ENCODE measurements around the gene LDHAL6B. TPM values are rescaled to one million over a fixed set of nuclear protein-coding genes. Genes with fewer than 3 reads are reported as not detected.

Gene LDHAL6B
- total RNA-seq, 1 experiment from 2014 or later: not detected

- POLR2A ChIA-PET: interaction anchor here (0.6 to 0.7 kb wide), 3 partner anchors 98 to 196 kb away, joined by 3 to 4 read pairs (median 4); no protein-coding TSS in a partner anchor
Observed at GRCh38 chr15:59170295-59171066, 36.2 kb upstream of the LDHAL6B start.

GRCh38 chr15:59171067-59171397, 35.6 kb upstream of the LDHAL6B start:
- ChIA-PET POLR2A (no interaction called here), CTCF (interaction anchor here (1.6 to 2.2 kb wide), 4 partner anchors 76 to 358 kb away, joined by 5 to 15 read pairs (median 10); no protein-coding TSS in a partner anchor)
- DNase-seq (ENCODE audit: low spot score) (no peak), ATAC-seq (no peak)
- Mint-ChIP-seq H3K4me1 (peaks cover 17% of the 10 kb centered on the region), H3K9me3 (peaks cover 3% of the 10 kb centered on the region; the same call in 1 of the 2 replicates), H3K4me3 (no peak overlapping the region), H3K27me3 (ENCODE audit: low read depth) (no peaks in the 10 kb centered on the region), H3K36me3 (peaks cover 28% of the 10 kb centered on the region), H3K27ac (no peak overlapping the region)
- TF ChIP-seq CTCF (IDR thresholded peaks at IDR 0.05) (no peak), ZNF423 (CRISPR knock-in tag; IDR thresholded peaks at IDR 0.05) (no peak), RORB (CRISPR knock-in tag; IDR thresholded peaks at IDR 0.05) (no peak), MLX (CRISPR knock-in tag; IDR thresholded peaks at IDR 0.05) (no peak)

More at GRCh38 chr15:59170295-59171066, 36.2 kb upstream of the LDHAL6B start:
- H3K36me3 Mint-ChIP-seq: peaks cover 28% of the 10 kb centered on the region
- CTCF ChIA-PET: interaction anchor here (0.7 to 2.2 kb wide), 11 partner anchors 21 to 362 kb away, joined by 3 to 15 read pairs (median 3); partner anchors contain the start of gene MYO1E
- no peak overlapping the region for H3K4me3 Mint-ChIP-seq
- H3K4me1 Mint-ChIP-seq: peaks cover 20% of the 10 kb centered on the region
- no peak for TF ChIP-seq IRF1 (CRISPR knock-in tag; IDR thresholded peaks at IDR 0.05)
- TF ChIP-seq MXD4 (CRISPR knock-in tag; IDR thresholded peaks at IDR 0.05; ENCODE audit: borderline replicate concordance): no peak
- TF ChIP-seq ZNF425 (CRISPR knock-in tag; conservative IDR thresholded peaks at IDR 0.05): no peak
- TF ChIP-seq ZNF671 (CRISPR knock-in tag; IDR thresholded peaks at IDR 0.05): no peak
- TF ChIP-seq GABPB1 (CRISPR knock-in tag; IDR thresholded peaks at IDR 0.05): no peak
- TF ChIP-seq E2F5 (CRISPR knock-in tag; IDR thresholded peaks at IDR 0.05): no peak
- no peak for TF ChIP-seq ZNF512 (CRISPR knock-in tag; IDR thresholded peaks at IDR 0.05; ENCODE audit: borderline replicate concordance)
- ATAC-seq (peak; percentile 53), DNase-seq (ENCODE audit: low spot score) (peak; percentile 22)
- peaks cover 3% of the 10 kb centered on the region; the same call in 1 of the 2 replicates for H3K9me3 Mint-ChIP-seq
- peak overlapping the region; percentile 45; the same call in 1 of the 2 replicates for H3K27ac Mint-ChIP-seq
- no peaks in the 10 kb centered on the region for H3K27me3 Mint-ChIP-seq (ENCODE audit: low read depth)

- no peak for ATAC-seq
- H3K27ac Mint-ChIP-seq: no peak overlapping the region
- peaks cover 29% of the 10 kb centered on the region for H3K36me3 Mint-ChIP-seq
- CTCF ChIA-PET: no interaction called here
- no peaks in the 10 kb centered on the region for H3K27me3 Mint-ChIP-seq (ENCODE audit: low read depth)
- TF ChIP-seq RORB (CRISPR knock-in tag; IDR thresholded peaks at IDR 0.05): no peak
- no peak for TF ChIP-seq HMGA2 (CRISPR knock-in tag; IDR thresholded peaks at IDR 0.05)
- no peak for TF ChIP-seq CREB1 (CRISPR knock-in tag; IDR thresholded peaks at IDR 0.05)
- TF ChIP-seq CTCF (IDR thresholded peaks at IDR 0.05): 0 out of 2 replicates have a peak, but pooled peaks have one; percentile 31
- H3K4me3 Mint-ChIP-seq: no peak overlapping the region
- H3K4me1 Mint-ChIP-seq: peaks cover 8% of the 10 kb centered on the region
- H3K9me3 Mint-ChIP-seq: peaks cover 3% of the 10 kb centered on the region; the same call in 1 of the 2 replicates
- POLR2A ChIA-PET: no interaction called here
- no peak for DNase-seq (ENCODE audit: low spot score)
Observed at GRCh38 chr15:59172289-59172901, 34.2 kb upstream of the LDHAL6B start.
